ENCODE measurements around the gene LYRM4.

Gene LYRM4

DNA sequence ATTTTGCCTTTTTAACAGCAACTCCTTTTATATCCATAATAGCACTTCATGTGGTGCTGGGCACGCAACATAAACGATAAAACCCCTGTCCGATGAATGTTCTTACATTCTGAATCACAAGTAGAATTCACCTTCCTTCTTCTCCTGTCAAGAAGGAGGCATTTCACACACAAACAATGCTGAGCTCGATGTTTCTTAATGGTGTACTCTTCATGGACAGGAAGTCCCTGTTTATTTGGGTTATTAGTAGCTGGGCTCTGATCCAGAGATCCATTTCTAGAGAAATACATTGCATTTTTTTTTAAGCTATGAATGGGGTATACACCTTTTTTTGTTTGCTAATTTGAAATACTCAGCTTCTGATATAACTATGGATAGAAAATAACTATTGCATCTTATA, 93.2 kb downstream of the LYRM4 start:
- DNase-seq: peak; percentile 7

DNA sequence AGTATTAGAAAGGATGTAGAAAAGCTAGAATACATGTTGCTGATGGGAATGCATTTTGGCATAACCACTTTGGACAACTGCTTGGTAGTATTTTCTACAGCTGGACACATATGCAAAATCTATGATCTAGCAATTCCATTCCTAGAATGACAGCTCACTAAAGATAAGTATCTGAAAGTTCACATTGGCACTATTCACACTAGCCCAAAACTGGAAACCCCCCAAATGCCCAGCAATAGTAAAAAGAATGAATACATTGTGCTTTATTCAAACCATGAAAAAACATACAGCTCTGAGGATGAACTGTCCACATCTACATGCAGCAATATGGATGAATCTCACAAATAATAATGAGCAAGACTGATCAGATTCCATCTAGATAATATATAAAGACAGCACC, 96.7 kb downstream of the LYRM4 start:
- DNase-seq: no peak

DNA sequence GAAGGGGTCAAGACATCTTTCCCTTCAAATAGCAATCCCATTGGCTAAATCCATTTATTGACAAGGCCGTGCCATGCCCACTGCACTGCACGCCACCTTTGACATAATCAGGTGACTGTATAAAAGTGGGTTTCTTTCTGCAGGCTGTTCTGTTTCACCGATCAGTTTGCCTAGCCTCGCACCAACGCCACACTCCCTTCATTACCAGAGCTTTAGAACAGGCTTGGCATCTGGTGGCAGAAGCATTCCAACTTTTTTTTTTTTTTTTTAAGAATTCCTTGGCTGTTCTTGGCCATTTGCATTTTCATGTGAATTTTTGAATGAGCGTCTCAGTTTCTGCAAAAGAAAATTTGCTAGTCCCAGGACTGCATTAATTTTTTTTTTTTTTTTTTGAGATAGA, 97.5 kb downstream of the LYRM4 start:
- no peak for DNase-seq

DNA sequence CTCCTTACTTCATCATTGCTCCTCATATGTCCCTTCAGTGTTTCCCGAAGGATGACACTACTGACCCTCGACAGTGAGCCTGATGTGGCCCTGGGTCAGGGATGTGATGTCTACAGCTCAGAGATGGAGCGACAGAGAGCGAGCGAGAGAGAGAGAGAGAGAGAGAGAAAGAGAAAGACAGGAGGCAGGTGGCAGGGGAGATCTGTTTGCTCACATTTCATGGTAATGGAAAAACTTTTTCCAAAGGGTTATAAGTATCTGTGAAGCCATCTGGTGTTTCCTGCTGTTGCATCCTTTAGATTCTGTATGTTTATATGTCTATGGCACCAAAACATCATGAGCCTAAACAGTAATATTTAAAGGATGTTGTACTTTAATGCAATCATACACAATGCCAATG, 98.4 kb downstream of the LYRM4 start:
- no peak for DNase-seq

DNA sequence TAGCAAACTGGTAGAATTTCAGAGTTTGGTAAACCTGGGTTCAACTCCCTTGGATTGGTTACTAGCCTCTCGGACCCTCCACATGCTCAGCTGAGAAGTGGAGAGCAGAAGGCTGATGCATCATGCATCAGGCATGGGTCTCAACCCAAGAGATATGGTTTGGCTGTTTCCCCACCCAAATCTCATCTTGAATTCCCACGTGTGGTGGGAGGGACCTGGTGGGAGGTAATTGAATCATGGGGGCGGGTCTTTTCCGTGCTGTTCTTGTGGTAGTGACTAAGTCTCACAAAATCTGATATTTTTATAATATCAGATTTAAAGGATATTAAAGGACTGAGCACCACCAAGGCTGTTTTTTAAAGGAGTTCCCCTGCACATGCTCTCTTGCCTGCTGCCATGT, 100.5 kb downstream of the LYRM4 start:
- DNase-seq: no peak

DNA sequence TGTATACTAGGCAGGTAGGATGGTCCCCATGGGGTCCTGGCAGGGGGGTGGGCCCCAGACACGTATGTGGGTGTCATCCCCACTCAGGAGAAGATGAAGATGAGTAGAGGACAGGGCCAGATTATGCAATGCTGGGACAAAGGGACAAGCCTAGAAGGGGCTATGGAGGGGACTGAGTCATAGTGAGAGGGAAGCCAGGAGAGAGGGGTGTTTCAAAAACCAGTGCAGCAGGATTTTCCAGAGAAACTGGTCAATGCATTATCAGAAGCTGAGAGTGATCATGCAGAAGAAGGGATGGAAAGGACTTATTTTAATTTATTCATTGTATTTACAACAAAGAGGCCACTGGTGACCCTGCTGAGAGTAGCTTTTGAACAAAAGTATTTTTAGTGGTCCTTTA, 101.6 kb downstream of the LYRM4 start:
- no peak for DNase-seq

DNA sequence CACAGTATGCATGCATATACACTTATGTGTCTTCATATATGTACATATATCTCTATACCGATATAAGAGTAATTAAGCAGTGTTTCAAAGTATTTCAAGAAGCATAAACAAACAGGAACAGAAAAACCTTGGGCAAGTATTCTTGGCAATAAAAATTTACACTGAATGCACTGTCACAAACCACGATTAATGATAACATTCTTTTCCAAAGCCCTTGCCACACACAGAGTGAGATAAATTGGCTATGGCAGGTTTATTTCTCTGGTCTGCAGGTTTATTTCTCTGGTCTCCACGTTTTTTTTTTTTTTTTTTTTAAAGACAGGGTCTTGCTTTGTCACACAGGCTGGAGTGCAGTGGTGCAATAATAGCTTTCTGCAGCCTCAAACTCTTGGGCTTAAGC, 102.6 kb downstream of the LYRM4 start:
- no peak for DNase-seq

DNA sequence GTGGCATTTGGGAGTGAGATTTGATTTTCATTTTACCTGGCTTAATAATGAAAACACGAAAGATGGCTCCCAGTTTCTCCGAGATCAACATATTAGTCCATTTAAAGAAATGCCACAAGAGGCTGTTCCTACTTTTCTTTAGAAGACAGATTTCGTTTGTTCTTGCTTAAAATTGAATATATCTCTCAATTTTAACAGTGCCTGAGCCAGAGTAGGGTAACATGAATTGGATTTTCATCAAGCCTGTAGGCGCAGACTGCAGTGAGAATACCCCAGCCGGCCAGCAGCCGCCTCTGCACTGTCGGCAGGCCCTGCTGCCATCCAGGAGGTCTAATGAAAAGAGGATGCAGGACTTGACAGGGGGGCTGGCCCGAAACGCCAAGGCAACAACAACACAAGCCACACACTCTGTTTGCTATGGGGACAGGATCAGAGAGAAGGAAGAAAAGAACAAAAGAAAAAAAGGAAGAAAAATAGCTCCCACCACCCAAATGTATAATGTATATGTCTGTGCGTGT, 103.1 kb downstream of the LYRM4 start:
- DNase-seq: no peak

DNA sequence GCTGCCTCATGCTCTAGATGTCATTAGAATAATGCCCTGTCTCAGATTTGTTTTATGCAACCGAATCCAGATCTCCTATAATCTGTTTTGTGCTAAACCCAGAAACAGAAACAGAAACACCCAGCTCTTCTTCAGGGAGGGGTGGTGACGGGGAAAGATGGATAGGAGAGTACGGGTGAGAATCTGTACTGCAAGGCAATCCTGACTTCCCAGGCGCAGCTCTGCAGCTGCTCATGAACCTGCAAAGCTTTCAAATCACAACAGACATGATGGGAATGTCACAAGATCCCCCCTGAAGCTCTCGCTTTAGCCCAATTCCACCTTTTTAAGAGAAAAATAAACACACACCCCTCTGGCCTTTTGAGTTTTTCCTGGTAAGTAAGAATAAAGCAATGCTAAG, 104.1 kb downstream of the LYRM4 start:
- no peak for DNase-seq

DNA sequence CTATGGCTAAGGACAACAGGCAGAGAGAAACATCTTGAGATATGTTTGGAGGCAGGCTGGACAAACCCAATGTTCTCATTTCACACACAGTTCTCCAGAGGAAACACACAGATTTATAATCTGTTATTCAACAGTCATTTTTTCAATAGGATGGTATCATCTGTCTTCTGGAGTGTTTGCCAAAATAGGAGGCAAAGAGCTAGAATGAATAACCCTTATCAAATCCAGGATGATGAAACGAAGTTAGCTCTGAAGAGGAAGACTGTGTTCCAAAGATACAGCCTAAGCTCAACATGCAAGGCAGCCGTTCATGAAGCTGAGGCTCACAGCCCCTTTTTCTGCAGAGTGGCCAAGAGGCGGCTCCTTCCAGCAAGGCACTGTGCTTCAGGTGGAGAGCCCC, 104.8 kb downstream of the LYRM4 start:
- no peak for DNase-seq

DNA sequence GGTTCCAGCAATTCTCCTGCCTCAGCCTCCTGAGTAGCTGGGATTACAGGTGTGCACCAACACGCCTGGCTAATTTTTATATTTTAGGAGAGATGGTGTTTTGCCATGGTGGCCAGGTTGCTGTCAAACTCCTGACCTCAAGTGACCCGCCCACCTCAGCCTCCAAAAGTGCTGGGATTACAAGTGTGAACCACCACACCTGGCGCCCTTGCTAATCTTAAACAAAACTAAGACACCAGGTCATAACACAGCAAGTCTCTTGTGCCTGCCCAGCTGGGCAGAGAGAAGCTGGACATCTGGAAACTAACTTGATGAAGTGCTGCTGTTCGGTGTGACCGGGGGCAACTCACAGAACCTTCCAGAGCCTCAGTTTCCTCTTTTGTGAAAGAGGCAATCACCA, 107.6 kb downstream of the LYRM4 start:
- DNase-seq: no peak

DNA sequence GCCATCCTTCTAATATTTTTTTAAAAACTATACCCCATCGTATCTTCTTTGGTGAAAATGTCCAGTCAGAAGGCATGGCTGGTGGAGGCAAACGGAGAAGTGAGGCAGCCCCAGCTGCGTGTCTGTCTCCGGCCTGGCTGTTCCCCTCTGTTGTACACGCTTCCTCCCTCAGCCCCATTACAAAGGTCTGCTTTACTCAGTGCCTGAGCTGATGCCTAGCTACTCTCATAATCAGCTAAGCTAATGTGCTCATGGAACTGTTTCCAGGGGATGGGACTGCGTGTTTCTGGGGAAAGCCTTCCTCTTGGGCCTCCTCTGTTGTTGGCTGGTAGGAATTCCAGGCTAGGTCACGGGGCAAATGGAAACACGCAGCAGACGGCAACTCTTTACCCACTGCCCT, 108.3 kb downstream of the LYRM4 start:
- no peak for DNase-seq

DNA sequence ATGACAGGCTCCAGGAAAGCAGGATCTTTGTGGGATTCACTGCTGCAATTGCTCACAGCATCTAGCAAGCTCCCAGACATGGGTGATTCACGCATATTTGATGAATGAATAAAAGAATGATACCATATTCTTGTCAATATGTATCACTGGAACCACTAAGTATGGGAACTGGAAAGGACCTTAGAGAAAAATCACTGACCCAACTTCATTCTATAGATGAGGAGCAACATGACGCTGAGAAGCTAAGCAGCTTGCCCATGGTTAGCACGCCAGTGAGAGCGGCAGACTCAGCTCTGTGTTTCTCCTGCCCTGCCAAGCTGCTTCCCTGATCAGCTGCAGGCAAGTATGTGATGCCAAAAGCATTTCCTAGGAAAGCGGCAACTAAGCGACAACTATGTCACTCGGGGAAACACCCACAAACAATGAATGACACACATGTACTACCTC, 108.8 kb downstream of the LYRM4 start:
- DNase-seq: no peak

DNA sequence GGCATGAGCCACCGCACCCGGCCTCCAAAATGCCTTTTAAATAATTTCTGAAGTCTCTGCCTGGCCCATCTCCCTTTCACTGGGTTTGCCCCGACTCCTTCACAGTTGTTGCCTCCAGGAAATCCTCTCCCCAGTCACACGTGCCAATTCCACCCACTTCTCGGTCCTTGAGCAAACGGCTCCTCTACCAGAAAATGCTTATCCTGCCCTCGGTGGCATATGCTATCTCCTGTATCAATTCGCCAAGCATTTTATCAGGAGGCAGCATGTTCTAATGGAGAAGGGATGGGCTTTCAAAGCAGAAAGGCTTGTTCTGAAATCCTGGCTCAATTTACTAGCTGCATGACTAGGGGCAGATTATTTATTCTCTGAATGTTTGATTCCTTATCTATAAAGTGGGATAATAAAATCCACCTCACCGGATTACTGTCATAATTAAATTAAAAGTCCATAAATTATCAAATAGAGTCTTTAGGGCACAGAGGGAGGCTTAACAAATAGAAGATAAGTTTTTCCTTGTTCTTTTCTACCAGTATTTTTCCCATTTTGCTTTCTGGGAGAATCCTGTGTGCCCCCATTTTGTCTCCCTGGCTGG, 109.3 kb downstream of the LYRM4 start:
- no peak for DNase-seq

DNA sequence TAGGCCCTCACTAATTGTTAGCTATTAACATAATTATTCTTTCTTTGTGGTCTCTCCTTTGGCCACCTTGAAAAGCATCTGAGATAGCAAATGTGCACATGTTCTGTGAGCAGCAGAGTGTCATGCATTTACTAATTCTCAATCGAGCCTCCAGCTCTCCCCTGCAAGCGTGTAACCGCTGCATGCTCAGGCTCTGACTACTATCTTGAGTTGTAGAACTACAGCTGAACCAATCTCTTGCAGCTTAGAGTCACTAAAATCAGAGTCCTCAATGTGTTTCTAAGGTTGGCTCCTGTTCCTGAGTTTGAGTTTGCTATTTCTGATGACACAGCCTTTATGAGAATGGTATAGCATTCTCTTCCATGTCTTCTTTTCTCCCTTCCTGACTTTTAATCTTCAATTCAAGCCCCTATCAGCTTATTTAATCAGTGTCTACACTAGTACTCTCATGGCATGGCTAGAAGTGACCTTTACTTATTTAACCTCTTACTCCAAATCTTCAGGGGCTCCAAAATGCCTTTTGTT, 110.1 kb downstream of the LYRM4 start:
- no peak for DNase-seq

DNA sequence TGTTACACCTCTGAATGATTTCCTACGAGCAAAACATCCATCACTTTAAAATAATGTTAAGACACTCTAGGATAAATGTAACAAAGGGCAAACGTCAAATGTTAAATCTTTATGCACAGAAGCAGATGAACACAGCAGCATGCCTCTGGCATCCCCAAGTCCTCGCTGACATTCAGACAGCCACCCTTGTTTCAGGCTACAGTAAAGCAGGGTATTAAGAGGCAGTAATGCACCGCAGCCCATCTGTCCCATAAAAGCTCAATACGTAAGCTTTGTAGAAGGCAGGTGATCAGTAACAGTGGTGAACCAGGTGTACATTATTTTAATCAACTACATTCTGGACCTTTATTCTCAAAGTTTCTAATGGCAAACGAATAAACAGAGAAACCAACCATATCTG, 110.9 kb downstream of the LYRM4 start:
- DNase-seq: no peak

DNA sequence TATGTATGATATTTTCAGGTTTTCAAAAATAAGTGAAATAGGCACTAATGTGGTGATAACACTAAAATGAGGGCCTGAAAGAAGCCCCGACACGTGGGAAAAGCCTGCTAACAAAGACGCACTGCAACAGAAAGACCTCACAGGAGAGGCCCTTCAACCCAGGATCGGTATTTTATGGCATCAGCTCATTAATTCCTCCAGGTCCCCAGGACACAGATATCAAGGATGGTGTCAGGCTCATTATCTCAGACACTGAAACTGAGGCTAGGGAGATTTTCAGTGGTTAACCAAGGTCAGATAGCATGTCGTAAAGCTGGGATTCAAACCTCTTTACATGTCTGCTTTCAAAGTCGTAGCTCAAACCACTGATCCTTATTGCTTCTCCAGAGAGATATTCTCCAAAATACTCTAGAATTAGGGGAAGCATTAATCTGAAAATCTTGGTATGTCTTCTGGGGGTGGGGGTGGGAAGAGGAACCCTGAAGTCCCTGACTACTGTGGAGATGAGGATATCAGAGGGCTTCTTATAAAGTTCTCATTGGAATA, 111.5 kb downstream of the LYRM4 start:
- no peak for DNase-seq

DNA sequence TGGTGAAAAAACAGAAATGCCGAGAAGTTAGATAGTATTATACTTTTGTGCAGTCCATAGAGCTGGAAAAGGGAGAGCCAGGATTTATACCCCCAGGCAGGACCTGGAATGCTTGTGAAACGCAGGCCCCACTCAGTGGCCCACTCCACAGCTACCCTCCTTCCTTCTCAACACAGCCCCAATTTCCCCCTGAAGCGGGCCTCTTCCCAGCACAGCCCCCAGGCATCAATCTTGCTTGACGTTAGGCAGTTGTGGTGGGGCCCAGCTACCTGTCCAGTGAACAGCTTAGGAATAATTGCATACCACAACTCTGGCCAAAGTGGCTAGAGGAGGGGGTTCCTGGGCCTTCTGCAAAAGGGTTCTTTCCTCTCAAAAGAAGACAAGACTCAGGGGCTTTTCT, 114.4 kb downstream of the LYRM4 start:
- no peak for DNase-seq

DNA sequence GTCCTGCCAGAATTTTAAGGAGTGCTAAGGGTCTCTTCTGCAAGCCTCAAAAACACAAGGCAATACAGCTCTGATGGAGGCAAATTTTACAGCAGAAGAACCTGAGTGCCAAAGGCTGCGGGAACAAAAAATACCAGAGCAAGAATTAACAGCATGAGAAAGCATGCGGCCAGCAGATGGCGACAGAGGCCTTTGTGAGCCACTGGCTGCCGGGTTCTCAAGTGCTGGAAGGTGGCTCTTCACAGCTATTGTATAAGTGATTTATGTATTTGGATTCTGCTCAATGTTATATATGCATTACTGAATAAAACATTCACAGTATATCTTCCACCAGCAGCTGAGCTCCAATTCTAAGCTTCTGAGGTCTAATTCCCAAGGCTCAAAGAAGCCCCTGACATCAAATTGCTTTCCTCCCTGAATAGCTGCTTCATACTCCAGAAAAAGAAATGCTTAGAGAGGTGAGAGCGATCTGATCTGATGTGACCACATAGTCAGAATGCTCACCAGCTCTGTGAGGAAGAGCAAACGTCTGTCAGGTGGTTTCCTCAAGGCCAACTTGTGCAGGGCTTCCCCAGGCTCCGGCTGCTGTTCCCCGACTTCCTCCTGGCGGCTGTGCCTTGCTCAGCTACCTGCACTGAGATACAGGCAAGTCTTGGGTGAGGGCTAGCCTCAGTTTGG, 117.0 kb downstream of the LYRM4 start:
- DNase-seq: peak; percentile 75

DNA sequence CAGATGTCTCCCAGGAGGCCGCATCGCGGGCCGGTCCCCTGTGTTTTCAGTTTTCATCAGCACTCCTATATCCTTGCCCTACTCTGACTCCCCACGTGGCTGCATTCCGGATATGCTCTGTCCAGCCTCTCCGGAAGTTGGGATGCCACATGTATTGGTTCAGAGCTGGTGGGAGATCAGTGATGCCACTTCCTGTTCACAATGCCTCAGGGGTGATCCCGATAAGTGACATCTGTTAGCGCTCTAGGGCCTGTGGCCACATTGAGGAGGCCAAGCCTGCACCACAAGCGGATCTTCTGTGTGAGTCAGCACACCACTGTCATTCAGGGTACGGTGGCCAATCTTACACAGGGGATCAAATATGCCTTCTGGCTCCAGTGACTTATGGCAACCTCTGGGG, 117.8 kb downstream of the LYRM4 start:
- no peak for DNase-seq

DNA sequence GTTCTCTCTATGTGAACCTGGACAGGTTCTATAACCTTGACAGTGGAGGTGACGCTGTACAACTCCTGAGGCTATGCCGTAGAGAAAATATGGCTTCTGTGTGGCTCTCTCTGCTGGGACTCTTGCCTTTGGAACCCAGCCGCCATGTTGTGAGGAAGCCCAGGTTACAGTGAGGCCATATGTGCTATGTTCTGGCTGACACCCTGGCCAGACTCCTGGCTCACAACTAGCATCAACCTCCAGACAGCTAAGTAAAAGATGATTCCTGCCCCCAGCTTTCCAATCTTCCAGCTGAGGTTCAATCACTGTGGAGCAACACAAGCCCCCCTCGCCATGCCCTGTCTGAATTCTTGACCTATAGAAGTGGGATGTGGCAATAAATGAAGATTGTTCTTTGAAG, 118.6 kb downstream of the LYRM4 start:
- no peak for DNase-seq

DNA sequence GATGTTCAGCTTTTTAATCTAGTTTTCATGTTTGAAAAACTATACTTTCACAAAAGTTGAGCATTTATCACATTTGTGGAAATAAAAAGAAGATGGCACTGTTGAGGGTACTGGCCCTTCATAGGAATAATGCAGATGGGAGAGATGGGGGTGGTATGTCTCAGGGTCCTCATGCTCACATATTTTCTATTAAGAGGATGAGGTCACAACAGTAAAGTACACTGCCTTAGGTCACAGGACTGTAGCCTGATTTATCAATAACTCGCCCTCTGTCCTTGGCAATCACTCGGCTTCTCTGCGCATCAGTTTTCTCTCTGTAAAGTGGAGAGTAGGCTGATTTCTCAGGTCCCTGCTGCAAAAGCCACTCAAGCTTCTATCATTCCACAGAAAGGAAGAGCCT, 119.7 kb downstream of the LYRM4 start:
- DNase-seq: no peak

DNA sequence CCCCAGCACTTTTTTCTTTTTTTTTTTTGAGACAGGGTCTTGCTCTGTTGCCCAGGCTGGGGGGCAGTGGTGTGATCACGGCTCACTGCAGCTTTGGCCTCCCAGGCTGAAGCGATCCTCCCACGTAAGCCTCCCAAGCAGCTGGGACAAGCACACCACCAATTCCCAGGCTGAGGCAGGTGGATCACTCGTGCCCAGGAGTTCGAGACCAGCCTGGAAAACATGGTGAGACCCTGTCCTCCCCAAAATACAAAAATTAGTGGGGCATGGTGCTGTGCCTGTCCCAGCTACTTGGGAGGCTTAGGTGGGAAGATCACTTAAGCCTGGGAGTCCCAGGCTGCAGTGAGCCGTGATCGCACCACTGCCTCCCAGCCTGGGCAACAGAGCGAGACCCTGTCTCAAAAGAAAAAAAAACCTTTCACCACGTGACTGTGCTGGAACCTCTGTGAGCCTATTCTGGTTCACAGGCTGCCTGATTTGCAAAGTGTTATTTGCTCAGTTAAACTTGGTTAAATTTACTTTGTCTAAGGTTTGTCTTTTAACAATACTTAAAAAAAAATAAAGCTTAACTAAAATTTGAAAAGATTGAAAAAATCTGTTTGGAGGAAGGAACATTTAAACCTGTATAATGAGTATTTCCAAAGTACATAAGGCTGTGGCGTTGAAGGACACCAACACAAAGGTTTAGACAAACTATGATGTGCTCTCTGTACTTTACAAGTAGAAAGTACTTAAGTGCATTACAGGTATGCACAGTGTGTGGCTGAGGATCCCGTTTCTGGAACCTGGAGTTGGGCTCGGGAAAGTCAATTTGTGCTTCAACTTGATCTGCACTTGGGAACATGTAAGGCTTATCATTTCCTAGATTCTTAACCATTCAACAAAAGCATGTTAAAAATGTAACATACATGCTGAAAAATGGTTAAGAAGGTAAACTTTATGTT, 120.7 kb downstream of the LYRM4 start:
- no peak for DNase-seq

Data from NCI-H1436 (cell line).